Spleen (tissue), 7 donors: ENCODE data around the gene CFAP74.

ENCODE experiments used
- CTCF ChIP-seq, 11 experiments: fragments of 200-600 bp in 7 of 11; fragments of 450-650 bp in 4 of 11; sonication (generic) in 4 of 11; IDR thresholded peaks in 8 of 11; conservative IDR thresholded peaks in 3 of 11; 1 replicate in 7 of 11; 2 replicates in 4 of 11; pipeline versions ENCODE4 v1.4.0 to v1.8.0; 2016 to 2021; ENCODE audit warnings: antibody characterized with exemption in 11 of 11, inconsistent platforms in 4 of 11, mild to moderate bottlenecking in 1 of 11
- POLR2A ChIP-seq, 3 donors: fragments of 450-650 bp; IDR thresholded peaks; one replicate each; pipeline ENCODE4 v1.5.1; 2017; ENCODE audit warnings: antibody characterized with exemption in 3 of 3, mild to moderate bottlenecking in 1 of 3
- donor health status: DM: no; HTN: no; CAD: no; lungs with moderate emphysema.
- donor health status: DM: no; HTN: no; CAD: no.
- donor health status: DM: no; HTN: no; CAD: no.

DNA sequence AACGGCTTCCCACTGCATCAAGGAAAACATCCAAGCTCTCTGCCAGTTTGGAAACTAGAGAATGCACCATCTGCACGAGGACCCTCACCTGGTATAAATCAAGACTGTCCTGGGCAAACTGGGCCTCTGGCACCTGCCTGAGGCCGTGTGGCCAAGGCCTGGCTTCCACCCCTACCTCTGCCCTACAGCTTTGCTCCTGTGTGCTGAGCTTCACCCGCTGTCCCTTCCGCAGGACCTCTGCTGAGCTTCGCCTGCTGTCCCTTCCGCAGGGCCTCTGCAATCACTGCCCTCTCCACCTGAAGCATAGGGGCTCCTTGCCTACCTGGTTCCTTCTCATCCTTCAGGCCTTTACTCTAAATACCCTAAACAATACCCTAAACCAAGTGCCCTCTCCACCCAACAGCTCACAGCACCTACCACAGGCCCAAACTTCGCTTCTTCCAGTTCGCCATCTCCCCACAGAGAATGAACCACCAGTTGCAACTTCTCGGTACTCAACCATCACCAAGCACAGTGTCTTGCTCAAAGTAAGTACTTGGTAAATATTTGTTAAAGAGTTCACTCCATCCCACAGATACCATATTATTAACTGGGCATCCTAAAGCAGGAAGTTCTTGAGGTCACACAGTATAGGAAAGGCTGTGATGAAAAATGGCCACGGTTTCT lies 131.1 kb downstream of the CFAP74 start:
- no peak for TF ChIP-seq CTCF (IDR thresholded peaks at IDR 0.05 in 8 of 11, conservative IDR thresholded peaks at IDR 0.05 in 3 of 11)
- no peak for TF ChIP-seq POLR2A (IDR thresholded peaks at IDR 0.05)
